Gastroesophageal sphincter (tissue), 3 donors: ENCODE measurements around the gene LRP1B.

Source experiments
- POLR2A ChIP-seq, 2 donors: fragments of 450-650 bp; IDR thresholded peaks; one replicate each; pipeline ENCODE4 v1.6.1; 2017; ENCODE audit warnings: antibody characterized with exemption in 2 of 2, mild to moderate bottlenecking in 2 of 2, moderate library complexity in 1 of 2
- TF ChIP-seq, protein P1 (sequence below), 4 experiments: fragments of 200-600 bp in 2 of 4; fragments of 450-650 bp in 2 of 4; sonication (generic) in 1 of 4; IDR thresholded peaks; one replicate each; pipeline ENCODE4 v1.5.1; 2017 to 2019; ENCODE audit warnings: antibody characterized with exemption in 4 of 4, mild to moderate bottlenecking in 2 of 4, moderate library complexity in 2 of 4

GRCh38 chr2:140351692-140352091 is 1779.1 kb downstream of the LRP1B start:
- TF ChIP-seq POLR2A (IDR thresholded peaks at IDR 0.05): no peak
- TF ChIP-seq, protein P1, sequence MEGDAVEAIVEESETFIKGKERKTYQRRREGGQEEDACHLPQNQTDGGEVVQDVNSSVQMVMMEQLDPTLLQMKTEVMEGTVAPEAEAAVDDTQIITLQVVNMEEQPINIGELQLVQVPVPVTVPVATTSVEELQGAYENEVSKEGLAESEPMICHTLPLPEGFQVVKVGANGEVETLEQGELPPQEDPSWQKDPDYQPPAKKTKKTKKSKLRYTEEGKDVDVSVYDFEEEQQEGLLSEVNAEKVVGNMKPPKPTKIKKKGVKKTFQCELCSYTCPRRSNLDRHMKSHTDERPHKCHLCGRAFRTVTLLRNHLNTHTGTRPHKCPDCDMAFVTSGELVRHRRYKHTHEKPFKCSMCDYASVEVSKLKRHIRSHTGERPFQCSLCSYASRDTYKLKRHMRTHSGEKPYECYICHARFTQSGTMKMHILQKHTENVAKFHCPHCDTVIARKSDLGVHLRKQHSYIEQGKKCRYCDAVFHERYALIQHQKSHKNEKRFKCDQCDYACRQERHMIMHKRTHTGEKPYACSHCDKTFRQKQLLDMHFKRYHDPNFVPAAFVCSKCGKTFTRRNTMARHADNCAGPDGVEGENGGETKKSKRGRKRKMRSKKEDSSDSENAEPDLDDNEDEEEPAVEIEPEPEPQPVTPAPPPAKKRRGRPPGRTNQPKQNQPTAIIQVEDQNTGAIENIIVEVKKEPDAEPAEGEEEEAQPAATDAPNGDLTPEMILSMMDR (IDR thresholded peaks at IDR 0.05): no peak
